CD4-positive, alpha-beta T cell treated with Interleukin-4 for 1 hour (primary cell): ENCODE measurements around the gene CAB39.
"Not testable (repeated sequence)": the region's sequence is repeated elsewhere in the genome, so short reads cannot be mapped to it uniquely, and the experiment has no call there.

Experiments
- DNase-seq, 2 donors: peaks; one replicate each; pipeline ENCODE4 v3.0.0-alpha.2; 2020 to 2022

CAB39 gene

DNA sequence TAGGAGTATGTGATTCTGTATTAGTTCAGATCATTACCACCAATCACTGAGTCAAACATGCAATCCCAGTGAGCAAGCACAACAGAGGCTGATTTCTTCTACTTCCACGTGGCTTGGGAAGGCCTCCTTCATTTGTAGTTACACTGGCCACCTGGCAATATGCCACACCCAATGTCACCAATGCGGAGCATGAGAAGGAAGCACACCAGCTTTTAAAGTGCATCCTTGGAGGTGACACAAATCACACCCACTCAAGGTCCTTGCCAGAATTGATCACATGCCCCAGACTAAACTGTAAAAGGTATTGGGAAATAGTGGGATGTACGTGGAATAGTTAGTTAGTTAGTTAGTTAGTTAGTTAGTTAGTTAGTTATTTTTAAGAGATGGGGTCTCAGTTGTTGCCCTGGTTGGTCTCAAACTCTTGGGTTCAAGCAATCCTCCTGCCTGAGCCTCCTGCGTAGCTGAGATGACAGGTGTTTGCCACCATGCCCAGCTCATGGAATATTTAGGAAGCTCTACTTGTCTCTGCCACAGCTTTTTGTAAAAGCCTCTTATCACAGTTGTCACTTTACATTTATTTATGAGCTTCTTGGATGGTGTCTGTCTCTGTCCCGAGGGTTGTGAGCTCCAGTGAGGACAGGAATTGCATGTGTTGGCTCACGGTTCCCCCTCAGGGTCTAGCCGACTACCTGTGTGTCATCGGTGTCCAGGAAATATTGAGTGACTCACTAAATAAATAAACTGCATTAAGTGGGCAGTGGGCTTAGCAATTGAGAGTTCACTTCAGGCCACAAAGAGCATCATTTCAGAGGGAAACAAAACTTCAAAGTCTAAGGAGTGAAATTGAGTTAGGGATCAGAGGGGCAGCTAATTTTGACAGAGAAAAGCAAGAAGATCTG lies 28.1 kb upstream of the CAB39 start:
- no peak for DNase-seq

- DNase-seq = no peak
These were observed 27.5 kb upstream of the CAB39 start for GRCh38 chr2:230685178-230685577.

- no peak for DNase-seq
These were observed 25.1 kb upstream of the CAB39 start for GRCh38 chr2:230687498-230687897.

GRCh38 chr2:230688490-230688889 lies 24.2 kb upstream of the CAB39 start:
- DNase-seq = no peak

DNA sequence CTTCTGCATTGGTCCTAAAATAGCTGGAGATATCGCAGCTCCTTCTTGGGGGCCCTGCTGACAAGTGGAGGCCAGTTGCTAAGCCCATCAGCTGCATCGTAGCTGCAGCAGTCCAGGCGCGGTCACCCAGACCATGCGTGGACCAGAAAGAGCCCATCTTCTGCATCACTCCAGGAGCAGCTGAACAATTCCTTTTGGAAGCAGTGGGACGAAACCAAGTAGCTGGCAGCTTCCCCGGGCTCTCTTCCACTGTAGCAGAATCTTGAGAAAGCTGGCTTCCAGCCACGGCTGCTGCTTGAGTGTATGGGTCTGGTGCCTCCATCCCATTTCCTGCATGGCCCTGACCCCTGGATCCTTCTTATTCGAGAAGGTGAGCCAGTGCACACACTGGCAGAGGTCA lies 22.2 kb upstream of the CAB39 start:
- DNase-seq = no peak

DNA sequence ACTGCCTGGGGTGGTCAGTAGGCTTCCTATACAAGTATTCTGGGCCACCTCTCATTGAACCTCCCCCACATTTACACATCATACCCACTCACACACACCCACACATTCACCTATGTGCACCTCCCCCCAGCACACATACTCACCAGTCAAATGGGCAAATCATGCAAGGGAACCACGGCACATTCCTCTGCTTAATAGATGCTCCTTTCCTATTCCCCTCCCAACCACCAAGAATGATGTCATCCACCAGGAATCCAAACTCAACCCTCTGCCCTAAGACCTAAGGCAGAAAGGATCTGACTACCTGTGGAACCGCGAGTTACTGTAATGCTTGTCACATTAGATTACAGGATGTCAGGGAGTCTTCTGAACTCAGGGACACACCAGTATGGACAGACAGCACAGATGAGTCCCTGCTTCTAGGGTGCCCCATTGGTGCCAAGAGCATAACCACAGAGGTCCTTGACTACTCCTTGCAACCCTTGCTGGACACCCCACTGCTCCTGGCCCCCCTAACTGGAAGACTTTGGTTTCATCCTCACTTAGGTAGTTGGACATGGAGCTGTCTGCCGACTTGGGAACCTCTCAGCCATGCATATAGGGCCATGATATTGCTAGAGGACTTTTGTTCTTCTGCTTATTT lies 21.5 kb upstream of the CAB39 start:
- DNase-seq = no peak

DNA sequence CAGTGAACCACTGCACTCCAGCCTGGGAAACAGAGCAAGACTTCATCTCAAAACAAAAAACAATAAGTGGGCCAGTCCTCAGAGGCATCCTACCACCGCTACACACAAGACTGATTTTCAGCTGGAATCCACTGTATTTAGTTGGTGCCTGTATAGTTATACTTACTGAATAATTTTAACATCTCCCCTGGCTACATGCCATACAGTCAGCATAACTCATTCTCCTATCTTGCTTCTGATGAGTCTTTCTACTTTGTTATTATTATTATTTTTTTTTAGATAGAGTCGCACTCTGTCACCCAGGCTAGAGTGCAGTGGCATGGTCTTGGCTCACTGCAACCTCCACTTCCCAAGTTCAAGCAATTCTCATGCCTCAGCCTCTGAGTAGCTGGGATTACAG lies 19.9 kb upstream of the CAB39 start:
- no peak for DNase-seq

DNA sequence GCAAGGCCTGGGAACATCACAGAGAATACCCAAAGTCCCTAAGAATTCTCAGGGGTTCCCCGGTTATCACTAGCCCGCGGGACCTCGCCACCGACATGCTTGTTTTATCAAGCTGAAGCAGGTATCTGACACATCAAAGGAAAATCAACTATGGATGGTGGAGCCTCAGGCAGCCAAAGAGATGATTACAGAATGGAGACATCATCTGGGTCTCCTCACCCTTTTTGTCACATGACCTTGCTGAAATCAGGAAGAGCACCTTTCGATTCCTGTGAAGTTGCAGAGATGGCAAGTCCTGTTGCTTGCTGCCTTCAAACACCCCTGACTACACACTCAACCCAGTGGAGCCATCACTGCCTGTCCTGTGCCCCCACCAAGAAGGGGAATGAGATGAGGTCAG lies 19.2 kb upstream of the CAB39 start:
- no peak for DNase-seq

DNA sequence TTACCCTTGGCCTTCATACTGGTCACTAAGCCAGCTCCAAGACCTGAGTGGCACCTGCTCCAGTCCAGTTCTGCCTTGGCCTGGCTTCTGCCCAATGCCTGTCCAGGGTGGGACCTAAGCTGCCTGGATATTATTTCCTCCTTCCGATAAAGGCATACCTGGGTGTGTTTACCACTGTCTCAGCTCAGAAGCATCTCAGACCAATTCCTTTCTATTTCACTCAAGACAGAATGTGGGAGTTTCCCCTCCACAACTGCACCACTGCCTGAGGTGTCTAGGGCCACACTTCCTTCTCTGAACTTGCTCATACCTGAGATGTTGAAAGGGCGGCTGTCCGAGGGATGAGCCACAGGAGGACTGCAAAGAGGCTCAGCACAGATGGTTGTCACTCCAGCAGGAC lies 18.4 kb upstream of the CAB39 start:
- no peak for DNase-seq

GRCh38 chr2:230695551-230695950 lies 17.1 kb upstream of the CAB39 start:
- DNase-seq = no peak

- DNase-seq = no peak
These were observed 16.0 kb upstream of the CAB39 start for GRCh38 chr2:230696670-230697069.

GRCh38 chr2:230697676-230698075 lies 15.0 kb upstream of the CAB39 start:
- no peak for DNase-seq

DNA sequence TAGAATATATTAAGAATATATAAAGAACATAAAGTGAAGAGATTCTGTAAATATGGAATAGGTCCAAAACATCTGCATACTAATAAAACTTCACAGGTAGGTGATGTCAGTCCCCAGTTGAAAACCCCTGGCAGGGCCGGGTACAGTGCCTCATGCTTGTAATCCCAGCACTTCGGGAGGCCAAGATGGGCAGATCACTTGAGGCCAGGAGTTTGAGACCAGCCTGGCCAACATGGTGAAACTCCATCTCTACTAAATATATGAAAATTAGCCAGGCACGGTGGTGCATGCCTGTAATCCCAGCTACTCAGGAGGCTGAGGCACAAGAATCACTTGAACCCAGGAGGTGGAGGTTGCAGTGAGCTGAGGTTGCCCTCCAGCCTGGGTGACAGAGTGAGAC lies 13.9 kb upstream of the CAB39 start:
- not testable (repeated sequence) for DNase-seq

DNA sequence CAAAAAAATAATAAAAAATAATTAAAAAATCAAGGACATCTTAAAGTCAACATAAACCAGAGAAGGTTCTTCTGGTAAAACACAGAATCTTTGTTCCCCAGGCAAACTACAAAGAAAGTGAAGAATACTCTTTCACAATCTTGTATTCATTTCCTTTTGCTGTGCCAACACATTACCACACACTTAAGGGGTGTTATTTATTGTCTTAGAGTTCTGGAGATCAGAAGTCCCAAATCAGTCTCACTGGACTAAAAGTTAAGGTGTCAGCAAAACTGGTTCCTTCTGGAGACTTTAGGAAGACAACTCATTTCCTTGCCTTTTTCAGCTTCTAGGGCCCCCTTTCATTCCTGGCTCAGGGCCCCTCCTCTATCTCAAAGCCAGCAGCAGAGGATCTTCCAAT lies 12.2 kb upstream of the CAB39 start:
- DNase-seq = no peak

DNA sequence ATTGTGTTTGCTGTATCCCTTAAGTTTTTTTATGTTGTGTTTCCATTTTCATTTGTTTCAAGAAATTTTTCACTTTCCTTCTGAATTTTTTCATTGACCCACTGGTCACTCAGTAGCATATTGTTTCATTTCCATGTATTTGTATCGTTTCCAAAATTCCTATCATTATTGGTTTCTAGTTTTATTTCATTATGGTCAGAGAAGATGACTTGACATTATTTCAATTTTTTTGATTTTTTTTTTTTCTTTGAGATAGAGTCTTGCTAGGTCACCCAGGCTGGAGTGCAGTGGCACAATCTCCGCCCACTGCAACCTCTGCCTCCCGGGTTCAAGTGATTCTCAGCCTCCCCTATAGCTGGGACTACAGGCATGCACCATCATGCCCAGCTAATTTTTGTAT lies 11.3 kb upstream of the CAB39 start:
- no peak for DNase-seq

DNA sequence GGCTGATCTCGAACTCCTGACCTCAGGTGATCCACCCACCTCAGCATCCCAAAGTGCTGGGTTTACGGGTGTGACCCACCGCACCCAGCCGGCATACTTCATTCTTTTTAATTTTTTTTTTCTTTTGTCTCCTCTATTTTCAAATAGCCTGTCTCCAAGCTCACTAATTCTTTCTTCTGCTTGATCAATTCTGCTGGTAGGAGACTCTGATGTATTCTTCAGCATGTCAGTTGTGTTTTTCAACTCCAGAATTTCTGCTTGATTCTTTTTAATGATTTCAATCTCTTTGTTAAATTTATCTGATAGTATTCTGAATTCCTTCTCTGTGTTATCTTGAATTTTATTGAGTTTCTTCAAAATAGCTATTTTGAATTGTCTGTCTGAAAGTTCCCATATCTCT lies 10.2 kb upstream of the CAB39 start:
- DNase-seq = not testable (repeated sequence)

GRCh38 chr2:230703514-230703913 lies 9.1 kb upstream of the CAB39 start:
- no peak for DNase-seq

DNA sequence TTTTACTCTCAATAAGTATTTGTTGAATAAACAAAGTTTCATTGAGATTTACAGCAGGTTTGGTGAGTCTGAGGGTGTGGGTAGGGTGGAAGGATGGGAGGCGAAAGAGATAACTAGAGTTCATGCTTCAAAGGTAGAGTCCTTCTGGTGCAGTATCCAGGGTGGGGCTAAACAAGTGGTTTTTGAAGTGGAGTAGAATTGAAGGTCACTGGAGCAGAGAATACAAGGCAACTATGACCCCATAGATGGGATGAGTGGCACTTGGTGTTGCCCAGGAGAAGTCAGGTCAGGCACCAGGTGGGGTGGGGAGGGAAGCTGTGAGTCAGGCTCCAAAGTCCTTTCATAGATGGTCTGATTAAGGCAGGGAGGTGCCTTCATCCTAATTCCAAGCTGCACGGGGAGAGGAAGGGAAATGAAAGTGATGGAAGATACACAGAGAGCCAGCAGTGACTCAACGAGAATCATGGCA lies 6.6 kb upstream of the CAB39 start:
- no peak for DNase-seq

DNA sequence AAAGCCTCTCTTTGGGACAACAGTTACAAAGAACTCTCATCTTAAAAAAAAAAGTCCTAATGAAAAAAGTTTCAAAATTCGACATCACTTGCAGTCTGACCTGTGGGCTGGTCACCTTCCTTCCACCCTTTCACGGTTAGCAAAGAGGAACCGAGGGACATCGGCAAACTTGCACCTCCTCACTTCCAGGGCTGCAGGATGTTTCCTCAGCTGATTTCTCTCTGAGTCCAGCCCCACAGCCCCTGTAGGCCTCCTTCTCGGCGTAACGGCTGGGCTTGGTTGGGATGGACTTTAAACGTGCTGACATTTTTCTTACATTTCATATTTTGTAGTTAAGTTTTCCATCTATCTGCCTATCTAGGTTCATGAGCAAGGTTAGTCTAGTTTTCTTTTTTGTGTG lies 5.7 kb upstream of the CAB39 start:
- DNase-seq = no peak

DNA sequence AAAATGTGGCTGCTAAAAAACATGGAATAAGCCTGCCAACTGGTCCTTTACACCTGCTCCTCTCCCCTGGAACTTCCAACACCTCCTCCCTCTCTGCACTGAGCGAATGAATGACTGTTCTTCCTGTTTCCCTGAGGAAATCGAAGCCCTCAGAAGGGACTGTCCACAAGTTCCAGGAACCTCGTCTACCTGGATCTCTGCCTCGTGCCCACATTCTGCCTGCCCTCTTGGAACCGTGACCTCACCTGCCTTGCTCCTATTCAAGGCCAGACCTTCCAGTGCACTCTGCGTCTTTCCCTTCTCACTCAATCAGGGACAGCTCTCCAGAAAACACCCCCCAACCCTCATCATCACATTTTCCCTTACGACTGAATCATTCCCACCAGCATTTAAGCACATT lies 4.4 kb upstream of the CAB39 start:
- DNase-seq = no peak

DNA sequence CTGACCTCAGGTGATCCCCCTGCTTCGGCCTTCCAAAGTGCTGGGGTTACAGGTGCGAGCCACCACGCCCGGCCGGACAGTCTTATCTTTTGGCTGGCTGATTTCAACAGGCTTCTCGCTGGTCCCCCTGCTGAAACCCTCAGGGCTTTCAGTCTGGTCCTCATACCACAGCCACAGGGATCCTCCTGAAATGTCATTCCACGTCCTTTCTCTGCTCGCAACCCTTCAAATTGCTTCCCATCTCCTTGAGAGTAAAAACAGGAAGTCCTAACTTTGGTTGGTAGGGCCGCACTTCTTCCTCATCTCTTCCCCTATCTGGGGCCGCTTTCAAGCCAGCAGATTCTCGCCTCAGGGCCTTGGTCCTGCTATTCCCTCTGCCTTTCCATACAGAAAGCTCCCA lies 1.4 kb upstream of the CAB39 start:
- DNase-seq = peak in 1 of 2 donors; percentile 25

DNA sequence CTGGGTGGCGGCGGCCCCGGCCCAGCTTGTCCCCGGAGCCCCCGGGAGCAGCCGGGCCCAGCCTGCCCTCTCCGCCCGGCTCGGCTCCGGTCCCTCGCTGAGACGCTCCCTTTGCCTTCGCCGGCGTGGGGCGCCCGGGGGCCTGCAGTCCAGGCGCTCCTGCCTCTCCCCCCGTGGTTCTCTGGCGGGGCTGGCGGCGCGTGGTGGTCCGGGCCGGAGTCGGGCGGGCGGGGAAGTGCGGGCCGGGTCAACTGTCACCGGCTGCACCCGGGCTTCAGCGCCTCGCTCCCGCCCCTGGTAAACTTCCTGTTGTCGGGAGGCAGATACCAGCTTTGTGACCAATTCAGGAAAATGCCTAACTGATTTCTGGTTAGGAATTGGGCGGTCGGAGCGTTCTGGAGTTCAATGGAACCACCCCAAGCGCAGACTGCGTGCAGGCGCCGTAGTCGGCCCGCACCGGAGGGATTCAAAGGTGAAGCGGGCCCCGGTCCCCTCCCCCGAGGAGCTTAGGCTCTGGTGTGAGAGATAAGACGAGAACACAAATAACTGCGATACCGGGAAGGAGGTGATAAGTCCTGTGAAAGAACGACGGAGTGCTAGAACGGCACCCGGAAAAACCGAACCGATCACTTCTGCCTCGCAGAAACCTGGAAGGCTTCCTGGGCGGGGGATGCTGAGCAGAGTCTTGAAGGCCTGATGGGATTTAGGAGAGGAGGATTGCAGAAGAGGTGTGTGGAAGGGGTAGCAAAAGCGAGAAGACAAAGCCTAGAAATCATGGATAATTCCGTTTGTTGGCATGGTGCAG lies 891 bp downstream of the CAB39 start:
- peak; percentile 29 to 56 for DNase-seq

GRCh38 chr2:230714136-230714480 lies 1.5 kb downstream of the CAB39 start:
- peak; percentile 29 to 59 for DNase-seq

DNA sequence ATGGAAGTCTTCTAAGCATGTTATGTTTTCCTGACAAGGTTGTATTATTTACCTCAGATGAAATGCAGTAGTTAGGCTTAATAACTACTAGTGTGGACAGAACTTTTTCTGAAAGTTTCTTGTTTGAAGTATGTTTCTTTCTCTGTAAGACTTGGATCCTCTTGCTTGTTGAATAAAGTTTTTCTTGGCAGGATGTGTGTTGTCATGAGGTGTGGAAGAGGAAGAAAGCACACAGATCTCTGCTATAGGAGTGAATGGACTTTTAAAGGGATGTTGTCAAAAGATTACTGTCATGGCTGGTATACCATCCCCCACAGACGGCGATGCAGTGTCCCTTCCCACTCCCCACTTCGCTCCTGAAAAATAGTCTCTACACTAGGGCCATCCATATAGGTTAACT lies 2.6 kb downstream of the CAB39 start:
- DNase-seq = peak in 1 of 2 donors; percentile 33
